Mesenchymal stem cell (in vitro differentiated cells and primary cell): ENCODE measurements around the gene EIF4EBP2.

Source experiments
- DNase-seq: peaks from one replicate; pipeline ENCODE4 v3.0.0-alpha.2; 2013
- H2AFZ ChIP-seq: one replicate; pipeline ENCODE4 v1.6.1; 2013; ENCODE audit warnings: low read depth, mild to moderate bottlenecking, control low read depth, inconsistent platforms, low read length, moderate library complexity
- H2AK5ac ChIP-seq: 2 replicates; pipeline ENCODE4 v1.6.1; 2013; ENCODE audit warnings: low read length, moderate library complexity, mild to moderate bottlenecking, inconsistent platforms; ENCODE audit not compliant: severe bottlenecking
- H2BK120ac ChIP-seq: one replicate; pipeline ENCODE4 v1.6.1; 2013; ENCODE audit warnings: low read depth, mild to moderate bottlenecking, inconsistent platforms, low read length, moderate library complexity
- H2BK12ac ChIP-seq, 2 experiments: one replicate each; pipeline ENCODE4 v1.6.1; 2013; ENCODE audit warnings: inconsistent platforms in 2 of 2, low read length in 2 of 2, mild to moderate bottlenecking in 2 of 2, moderate library complexity in 2 of 2, control low read depth in 1 of 2
- H2BK15ac ChIP-seq: one replicate; pipeline ENCODE4 v1.6.1; 2013; ENCODE audit warnings: mild to moderate bottlenecking, low read depth, inconsistent platforms; ENCODE audit not compliant: poor library complexity, severe bottlenecking
- H2BK5ac ChIP-seq: 2 replicates; pipeline ENCODE4 v1.6.1; 2013; ENCODE audit warnings: low read depth, mild to moderate bottlenecking, low read length, control low read depth, inconsistent platforms; ENCODE audit not compliant: poor library complexity, severe bottlenecking
- H3K14ac ChIP-seq, 2 experiments: one replicate each; pipeline ENCODE4 v1.6.1; 2013; ENCODE audit warnings: inconsistent platforms in 2 of 2, low read length in 2 of 2, control low read depth in 1 of 2, mild to moderate bottlenecking in 1 of 2, moderate library complexity in 1 of 2
- H3K18ac ChIP-seq, 2 experiments: one replicate each; pipeline ENCODE4 v1.6.1; 2013; ENCODE audit warnings: inconsistent platforms in 2 of 2, low read length in 2 of 2, control low read depth in 1 of 2, low read depth in 1 of 2, mild to moderate bottlenecking in 1 of 2
- H3K23ac ChIP-seq, 2 experiments: one replicate each; pipeline ENCODE4 v1.6.1; 2013; ENCODE audit warnings: inconsistent platforms in 2 of 2, low read length in 2 of 2, mild to moderate bottlenecking in 2 of 2, moderate library complexity in 2 of 2, control low read depth in 1 of 2
- H3K27ac ChIP-seq: 2 replicates; pipeline ENCODE4 v1.5.1; 2013; ENCODE audit warnings: mild to moderate bottlenecking, moderate library complexity, low read length, control low read depth, inconsistent platforms; ENCODE audit not compliant: poor library complexity, severe bottlenecking
- H3K27me3 ChIP-seq, 2 experiments: 2 replicates each; pipeline versions ENCODE4 v1.6.1 to v1.7.0; 2013; ENCODE audit warnings: low read length in 2 of 2, mild to moderate bottlenecking in 2 of 2, moderate library complexity in 2 of 2, control low read depth in 1 of 2, inconsistent platforms in 1 of 2; ENCODE audit not compliant: control insufficient read depth in 1 of 2, insufficient read depth in 1 of 2
- H3K36me3 ChIP-seq, 2 experiments: 2 replicates each; pipeline versions ENCODE4 v1.6.1 to v1.7.0; 2013; ENCODE audit warnings: low read length in 2 of 2, control low read depth in 1 of 2, inconsistent platforms in 1 of 2, low read depth in 1 of 2, mild to moderate bottlenecking in 1 of 2; ENCODE audit not compliant: insufficient read depth in 2 of 2, control insufficient read depth in 1 of 2
- H3K4ac ChIP-seq, 2 experiments: one replicate each; pipeline ENCODE4 v1.6.1; 2013; ENCODE audit warnings: inconsistent platforms in 2 of 2, low read length in 2 of 2, mild to moderate bottlenecking in 2 of 2, moderate library complexity in 2 of 2, control low read depth in 1 of 2, low read depth in 1 of 2
- H3K4me1 ChIP-seq: 2 replicates; pipeline ENCODE4 v1.6.1; 2013; ENCODE audit warnings: low read depth, low read length, control low read depth; ENCODE audit not compliant: control insufficient read depth, insufficient read depth
- H3K4me2 ChIP-seq: 2 replicates; pipeline ENCODE4 v1.6.1; 2013; ENCODE audit warnings: low read length, mild to moderate bottlenecking, inconsistent platforms; ENCODE audit not compliant: poor library complexity, severe bottlenecking
- H3K4me3 ChIP-seq, 2 experiments: 2 replicates each; pipeline versions ENCODE4 v1.5.1 to v1.7.0; 2013; ENCODE audit warnings: low read length in 2 of 2, mild to moderate bottlenecking in 2 of 2, control low read depth in 1 of 2, low read depth in 1 of 2; ENCODE audit not compliant: insufficient read depth in 1 of 2
- H3K79me1 ChIP-seq: replicated peaks from 2 replicates; pipeline ENCODE4 v1.6.1; 2013; ENCODE audit warnings: mild to moderate bottlenecking, control low read depth, low read length, inconsistent platforms; ENCODE audit not compliant: poor library complexity, severe bottlenecking
- H3K9ac ChIP-seq: 2 replicates; pipeline ENCODE4 v1.7.0; 2013; ENCODE audit warnings: mild to moderate bottlenecking, low read length, moderate library complexity
- H3K9me3 ChIP-seq: 2 replicates; pipeline ENCODE4 v1.7.0; 2013; ENCODE audit warnings: mild to moderate bottlenecking, low read length; ENCODE audit not compliant: control insufficient read depth
- H4K8ac ChIP-seq: one replicate; pipeline ENCODE4 v1.6.1; 2013; ENCODE audit warnings: inconsistent platforms, mild to moderate bottlenecking, low read length, moderate library complexity
- H4K91ac ChIP-seq: one replicate; pipeline ENCODE4 v1.6.1; 2013; ENCODE audit warnings: mild to moderate bottlenecking, low read length, inconsistent platforms
- WGBS: methylation state at CpG from one replicate; pipeline ENCODE4 v1.1.7; 2013; ENCODE audit warnings: mixed read lengths; 5-methylcytosine and 5-hydroxymethylcytosine counted together

Gene EIF4EBP2

GRCh38 chr10:70462349-70462984 lies 58.5 kb downstream of the EIF4EBP2 start:
- Histone ChIP-seq H3K23ac (no peak overlapping the region), H4K91ac (no peak overlapping the region), H2AK5ac (no peak overlapping the region), H2BK15ac (no peak overlapping the region), H3K9me3 (no peaks in the 10 kb centered on the region), H3K4me2 (no peak overlapping the region), H2AFZ (no peak overlapping the region), H2BK5ac (no peak overlapping the region), H3K4me3 (no peak overlapping the region), H3K9ac (no peak overlapping the region), H3K79me1 (no peaks in the 10 kb centered on the region), H3K27me3 (peaks cover 31 to 40% of the 10 kb centered on the region in 2 experiments), H3K18ac (no peak overlapping the region), H3K4ac (no peak overlapping the region), H3K36me3 (no peaks in the 10 kb centered on the region), H3K27ac (no peak overlapping the region), H3K4me1 (peaks cover 17% of the 10 kb centered on the region), H2BK120ac (no peak overlapping the region), H3K14ac (no peak overlapping the region), H2BK12ac (no peak overlapping the region), H4K8ac (no peak overlapping the region)
- no peak for DNase-seq
- WGBS: 85% methylated on average over 4 of the region's 4 CpGs

GRCh38 chr10:70465278-70465677 lies 61.3 kb downstream of the EIF4EBP2 start:
- H3K4me1 ChIP-seq: peaks cover 11% of the 10 kb centered on the region
- H3K9ac ChIP-seq: no peak overlapping the region
- H2BK120ac ChIP-seq: no peak overlapping the region
- no peaks in the 10 kb centered on the region for H3K36me3 ChIP-seq
- no peak overlapping the region for H2BK15ac ChIP-seq
- H3K27ac ChIP-seq: no peak overlapping the region
- no peak overlapping the region for H3K14ac ChIP-seq
- no peak overlapping the region for H2BK5ac ChIP-seq
- H3K27me3 ChIP-seq: peaks cover 26 to 44% of the 10 kb centered on the region in 2 experiments
- H3K4me3 ChIP-seq: no peak overlapping the region
- no peak overlapping the region for H3K18ac ChIP-seq
- DNase-seq: no peak
- no peak overlapping the region for H3K4ac ChIP-seq
- H3K4me2 ChIP-seq: no peak overlapping the region
- WGBS: 96% methylated on average over 4 of the region's 4 CpGs
- no peaks in the 10 kb centered on the region for H3K9me3 ChIP-seq
- no peak overlapping the region for H3K23ac ChIP-seq
- no peaks in the 10 kb centered on the region for H3K79me1 ChIP-seq
- H2AK5ac ChIP-seq: no peak overlapping the region
- no peak overlapping the region for H2AFZ ChIP-seq
- no peak overlapping the region for H4K8ac ChIP-seq
- no peak overlapping the region for H4K91ac ChIP-seq
- H2BK12ac ChIP-seq: no peak overlapping the region

DNA sequence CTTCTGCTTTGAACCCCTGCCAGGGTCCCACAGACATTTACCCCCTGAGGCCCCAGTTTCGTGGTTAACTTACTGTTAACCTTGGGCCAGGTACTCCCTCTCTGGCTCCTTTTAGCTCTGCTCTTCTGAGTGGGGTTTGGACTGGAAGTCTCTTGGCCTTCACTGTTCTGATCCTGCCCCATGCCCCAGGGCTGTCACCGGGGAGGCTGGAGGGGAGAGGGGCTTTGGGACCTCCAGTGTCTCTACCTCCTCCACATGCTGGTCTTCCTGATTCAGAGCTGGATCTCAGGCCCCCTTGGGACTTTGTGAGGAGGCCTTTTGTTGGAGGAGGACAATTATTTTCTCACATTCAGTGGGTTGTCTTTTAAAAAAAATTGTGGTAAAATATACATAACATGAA lies 61.9 kb downstream of the EIF4EBP2 start:
- H2BK15ac ChIP-seq: no peak overlapping the region
- no peak overlapping the region for H3K23ac ChIP-seq
- H2AK5ac ChIP-seq: no peak overlapping the region
- no peak overlapping the region for H3K9ac ChIP-seq
- H3K4ac ChIP-seq: no peak overlapping the region
- no peak overlapping the region for H3K14ac ChIP-seq
- H4K91ac ChIP-seq: no peak overlapping the region
- no peak overlapping the region for H2BK12ac ChIP-seq
- H3K4me2 ChIP-seq: no peak overlapping the region
- 75% methylated on average over 1 of the region's 2 CpGs for WGBS
- peaks cover 26 to 44% of the 10 kb centered on the region in 2 experiments for H3K27me3 ChIP-seq
- H3K18ac ChIP-seq: no peak overlapping the region
- no peak overlapping the region for H2BK120ac ChIP-seq
- no peak overlapping the region for H2AFZ ChIP-seq
- no peak overlapping the region for H2BK5ac ChIP-seq
- H4K8ac ChIP-seq: no peak overlapping the region
- DNase-seq: no peak
- no peak overlapping the region for H3K27ac ChIP-seq
- no peaks in the 10 kb centered on the region for H3K9me3 ChIP-seq
- H3K36me3 ChIP-seq: no peaks in the 10 kb centered on the region
- H3K4me1 ChIP-seq: peaks cover 11% of the 10 kb centered on the region
- H3K79me1 ChIP-seq: no peaks in the 10 kb centered on the region
- no peak overlapping the region for H3K4me3 ChIP-seq

- H2AFZ ChIP-seq: no peak overlapping the region
- H3K36me3 ChIP-seq: no peaks in the 10 kb centered on the region
- no peak overlapping the region for H3K23ac ChIP-seq
- H2AK5ac ChIP-seq: no peak overlapping the region
- peaks cover 35 to 52% of the 10 kb centered on the region in 2 experiments for H3K27me3 ChIP-seq
- H4K91ac ChIP-seq: no peak overlapping the region
- H2BK15ac ChIP-seq: no peak overlapping the region
- no peak overlapping the region for H2BK5ac ChIP-seq
- no peak overlapping the region for H2BK120ac ChIP-seq
- DNase-seq: no peak
- no peak overlapping the region for H3K4me3 ChIP-seq
- H2BK12ac ChIP-seq: no peak overlapping the region
- WGBS: 67% methylated on average over 3 of the region's 3 CpGs
- no peak overlapping the region for H3K14ac ChIP-seq
- no peak overlapping the region for H3K4me2 ChIP-seq
- H3K27ac ChIP-seq: no peak overlapping the region
- H3K4ac ChIP-seq: no peak overlapping the region
- H3K9ac ChIP-seq: no peak overlapping the region
- H3K4me1 ChIP-seq: peaks cover 11% of the 10 kb centered on the region
- no peaks in the 10 kb centered on the region for H3K9me3 ChIP-seq
- no peak overlapping the region for H3K18ac ChIP-seq
- no peaks in the 10 kb centered on the region for H3K79me1 ChIP-seq
- no peak overlapping the region for H4K8ac ChIP-seq
Observed at GRCh38 chr10:70466951-70467350, 63.0 kb downstream of the EIF4EBP2 start.
